ENCODE measurements around the gene NIFK.

GRCh38 chr2:121754851-121755236 lies 18.2 kb upstream of the NIFK start:
- TF ChIP-seq CTCF (optimal IDR thresholded peaks at IDR 0.05 in 1 of 3, IDR thresholded peaks at IDR 0.05 in 1 of 3, conservative IDR thresholded peaks at IDR 0.05 in 1 of 3; ENCODE audit: extremely low read depth in 1 of 3, insufficient read depth in 2 of 3, low read length in 3 of 3) = no peak
- no peak for TF ChIP-seq EZH2 (IDR thresholded peaks at IDR 0.05; ENCODE audit: low read length)

All from keratinocyte (primary cell).